T-helper 1 cell treated with Interleukin-12 subunit alpha and Interleukin-12 subunit beta and Interleukin-4 antibody, amounts not matched to agents 30 ng/mL and 1 ng/mL, for 36 hours (primary cell): ENCODE measurements around the gene FOXD4. TPM values are rescaled to one million over a fixed set of nuclear protein-coding genes. Genes with fewer than 3 reads are reported as not detected.
"Not testable (repeated sequence)": the region's sequence is repeated elsewhere in the genome, so short reads cannot be mapped to it uniquely, and the experiment has no call there.

Experiments
- intact Hi-C: fragments of 100-400 bp; cut with micrococcal nuclease; formaldehyde crosslinking; loops from one replicate; pipeline ENCODE4 v1.15.1; 2024
- total RNA-seq: library from RNA; stranded (reverse); gene quantifications from 2 replicates; pipeline ENCODE4 v1.2.3, GENCODE V29; 2022

Gene FOXD4
- total RNA-seq, 1 donor from 2014 or later: 0.20 TPM

DNA sequence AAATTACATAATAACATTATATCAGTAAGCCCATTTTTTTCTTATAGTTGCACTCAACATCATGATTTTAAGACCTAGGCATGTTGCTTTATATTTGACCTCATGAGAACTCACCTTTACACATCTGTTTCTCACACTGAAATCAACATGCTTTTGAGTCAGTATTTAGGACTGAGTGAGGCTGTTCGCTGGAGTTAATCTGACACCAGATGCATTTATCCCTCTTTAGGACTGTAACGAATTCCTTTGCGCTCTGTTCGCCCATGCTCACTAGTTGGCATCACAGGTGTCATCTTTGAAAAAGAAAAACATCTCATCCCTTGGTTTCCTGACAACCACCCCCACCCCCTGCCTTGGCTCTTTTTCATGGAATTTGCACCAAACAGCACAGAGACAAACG, 24.3 kb downstream of the FOXD4 start:
- intact Hi-C loops: not testable (repeated sequence)

DNA sequence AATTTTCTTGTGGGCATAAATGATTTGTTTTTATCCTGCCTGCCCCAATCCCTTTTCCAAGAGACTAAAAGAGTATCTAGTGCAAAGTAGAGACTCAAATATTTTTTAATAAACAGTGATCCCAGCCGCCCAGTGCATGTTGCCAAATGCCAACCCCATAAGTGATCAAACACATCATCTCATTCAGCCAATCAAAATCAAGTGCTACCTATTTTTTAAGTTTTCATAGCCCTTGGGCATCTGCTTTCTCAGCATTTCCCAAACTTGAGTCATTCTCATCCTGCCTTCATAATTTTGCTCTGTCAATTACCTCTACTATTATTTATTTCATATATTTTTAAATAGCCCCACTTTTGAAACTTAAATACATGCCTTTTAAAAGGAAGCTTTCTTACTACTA, 27.4 kb downstream of the FOXD4 start:
- intact Hi-C loops: not testable (repeated sequence)

DNA sequence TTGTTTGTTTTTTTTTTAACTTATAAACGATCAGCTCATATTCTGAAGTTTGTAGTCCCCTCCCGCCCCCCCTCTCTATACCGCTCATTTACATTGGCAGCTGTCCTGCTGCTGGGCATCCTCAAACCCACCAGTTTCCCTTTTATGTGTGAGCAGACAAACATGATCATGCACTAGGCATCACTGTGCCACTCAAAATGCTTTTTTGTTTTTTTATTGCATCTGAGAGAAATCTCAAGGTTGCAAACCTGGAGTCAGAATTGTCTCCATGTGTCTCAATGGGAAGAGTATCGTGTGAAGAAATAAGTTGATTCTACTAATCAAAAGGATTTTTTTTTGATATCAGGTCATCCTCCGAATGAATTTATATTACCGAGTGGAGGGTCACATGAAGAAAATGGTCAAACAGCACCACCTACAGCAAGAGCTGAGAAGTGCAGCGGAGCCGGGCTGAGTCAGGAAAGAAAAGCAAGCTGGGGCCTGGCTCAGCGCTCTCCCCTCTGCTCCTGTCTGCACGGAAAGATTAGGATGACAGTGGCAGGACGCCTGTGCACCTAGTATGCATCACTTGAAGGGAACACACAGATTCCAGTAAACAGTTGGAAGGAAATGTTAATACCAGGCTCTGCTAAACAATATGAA, 29.7 kb downstream of the FOXD4 start:
- intact Hi-C loops: not testable (repeated sequence)

DNA sequence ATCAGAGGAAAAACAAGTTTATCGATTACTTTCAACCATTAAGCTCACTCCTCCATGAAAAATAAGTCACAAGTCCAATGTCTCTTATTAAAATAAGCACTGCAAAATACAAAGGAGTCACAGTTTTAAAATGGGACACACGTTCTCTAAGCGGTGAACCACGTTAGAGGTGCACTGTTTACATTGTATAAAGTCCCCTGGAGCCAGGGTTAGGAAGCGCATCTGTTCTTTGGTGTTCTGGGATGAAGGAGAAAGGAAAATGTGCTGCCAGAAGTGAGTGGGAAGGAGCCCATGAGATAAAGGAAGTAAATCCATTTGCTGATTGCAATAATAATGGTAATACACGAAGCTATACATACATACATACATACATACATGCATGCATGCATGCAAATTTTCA, 30.4 kb downstream of the FOXD4 start:
- intact Hi-C loops: not testable (repeated sequence)

DNA sequence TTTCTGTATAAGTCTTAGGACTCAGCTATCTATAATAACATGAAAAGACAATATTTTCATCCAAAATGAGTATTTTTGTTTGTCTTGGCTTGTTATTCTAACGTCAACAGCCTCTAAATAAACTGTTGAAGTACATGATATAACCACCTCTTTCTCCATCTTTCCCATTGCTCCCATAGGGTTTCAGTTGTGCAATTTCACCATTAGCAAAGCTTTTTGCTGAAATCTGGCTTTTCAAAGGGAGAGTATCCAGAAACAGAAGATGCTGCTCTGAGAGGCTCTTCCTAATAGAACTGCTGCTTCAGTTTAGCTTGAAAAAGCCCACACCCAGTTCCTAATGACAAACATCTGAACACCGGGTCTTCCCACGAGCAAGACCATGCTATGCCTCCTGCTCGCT, 31.1 kb downstream of the FOXD4 start:
- intact Hi-C loops: not testable (repeated sequence)

DNA sequence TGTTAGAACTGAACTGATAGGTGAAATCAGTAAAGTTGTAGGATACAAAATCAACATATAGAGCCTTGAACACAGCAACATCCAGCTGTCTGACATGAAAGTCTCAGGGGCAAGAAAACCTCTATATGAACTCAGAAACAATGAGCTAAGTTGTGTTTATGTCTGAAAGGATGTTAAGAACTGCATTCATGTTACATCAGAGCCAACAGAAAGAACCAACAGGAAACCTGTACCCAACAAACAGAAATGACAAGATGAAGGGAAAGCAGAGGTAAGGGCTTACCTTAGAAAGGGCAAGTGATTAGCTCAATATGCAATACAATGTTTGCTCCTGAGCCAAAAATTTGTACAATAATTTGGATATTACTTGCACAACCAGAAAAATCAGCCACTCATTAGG, 31.5 kb downstream of the FOXD4 start:
- intact Hi-C loops: not testable (repeated sequence)

DNA sequence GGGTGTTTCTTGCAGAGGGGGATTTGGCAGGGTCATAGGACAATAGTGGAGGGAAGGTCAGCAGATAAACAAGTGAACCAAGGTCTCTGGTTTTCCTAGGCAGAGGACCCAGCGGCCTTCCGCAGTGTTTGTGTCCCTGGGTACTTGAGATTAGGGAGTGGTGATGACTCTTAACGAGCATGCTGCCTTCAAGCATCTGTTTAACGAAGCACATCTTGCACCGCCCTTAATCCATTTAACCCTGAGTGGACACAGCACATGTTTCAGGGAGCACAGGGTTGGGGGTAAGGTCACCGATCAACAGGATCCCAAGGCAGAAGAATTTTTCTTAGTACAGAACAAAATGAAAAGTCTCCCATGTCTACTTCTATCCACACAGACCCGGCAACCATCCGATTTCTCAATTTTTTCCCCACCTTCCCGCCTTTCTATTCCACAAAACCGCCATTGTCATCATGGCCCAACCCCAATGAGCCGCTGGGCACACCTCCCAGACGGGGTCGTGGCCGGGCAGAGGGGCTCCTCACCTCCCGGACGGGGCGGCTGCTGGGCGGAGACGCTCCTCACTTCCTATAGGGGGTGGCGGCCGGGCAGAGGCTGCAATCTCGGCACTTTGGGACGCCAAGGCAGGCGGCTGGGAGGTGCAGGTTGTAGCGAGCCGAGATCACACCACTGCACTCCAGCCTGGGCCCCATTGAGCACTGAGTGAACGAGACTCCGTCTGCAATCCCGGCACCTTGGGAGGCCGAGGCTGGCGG, 35.1 kb downstream of the FOXD4 start:
- intact Hi-C loops: not testable (repeated sequence)

DNA sequence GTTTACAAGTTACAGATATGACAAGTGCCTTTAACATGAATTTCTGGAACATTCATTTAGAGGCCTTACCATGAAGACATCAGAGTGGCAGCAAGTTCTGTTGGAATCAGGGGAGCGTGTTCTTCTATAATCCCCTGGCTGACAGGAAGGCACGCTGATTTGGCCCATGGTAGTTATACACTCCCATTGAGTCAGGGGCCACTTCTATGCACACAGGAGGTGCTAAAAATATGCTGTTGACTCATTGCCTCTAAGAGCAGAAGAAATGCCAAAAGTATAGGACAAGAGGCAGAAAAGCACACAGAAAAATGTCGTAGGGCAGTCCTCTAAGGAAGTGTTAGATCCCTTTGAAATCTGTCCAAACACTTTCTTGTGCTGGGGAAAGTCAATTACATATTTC, 39.9 kb downstream of the FOXD4 start:
- intact Hi-C loops: not testable (repeated sequence)

DNA sequence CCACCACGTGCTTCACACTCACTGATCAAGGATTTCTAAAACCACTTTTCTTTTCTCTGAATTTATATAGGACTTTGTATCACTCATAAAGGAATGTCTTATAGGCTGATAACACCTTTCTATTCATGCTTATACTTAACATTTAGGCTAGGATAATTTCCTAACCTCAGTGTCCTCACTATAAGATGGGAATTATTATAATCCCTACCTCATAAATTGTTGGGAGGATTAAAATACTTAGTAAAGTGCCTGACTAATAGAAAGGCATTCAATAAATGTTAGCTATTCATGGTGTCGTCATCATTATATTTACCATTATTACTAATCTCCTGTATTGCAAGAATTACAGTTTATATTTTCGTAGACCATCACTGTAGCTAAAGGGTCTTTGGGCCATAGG, 41.8 kb downstream of the FOXD4 start:
- intact Hi-C loops: not testable (repeated sequence)

DNA sequence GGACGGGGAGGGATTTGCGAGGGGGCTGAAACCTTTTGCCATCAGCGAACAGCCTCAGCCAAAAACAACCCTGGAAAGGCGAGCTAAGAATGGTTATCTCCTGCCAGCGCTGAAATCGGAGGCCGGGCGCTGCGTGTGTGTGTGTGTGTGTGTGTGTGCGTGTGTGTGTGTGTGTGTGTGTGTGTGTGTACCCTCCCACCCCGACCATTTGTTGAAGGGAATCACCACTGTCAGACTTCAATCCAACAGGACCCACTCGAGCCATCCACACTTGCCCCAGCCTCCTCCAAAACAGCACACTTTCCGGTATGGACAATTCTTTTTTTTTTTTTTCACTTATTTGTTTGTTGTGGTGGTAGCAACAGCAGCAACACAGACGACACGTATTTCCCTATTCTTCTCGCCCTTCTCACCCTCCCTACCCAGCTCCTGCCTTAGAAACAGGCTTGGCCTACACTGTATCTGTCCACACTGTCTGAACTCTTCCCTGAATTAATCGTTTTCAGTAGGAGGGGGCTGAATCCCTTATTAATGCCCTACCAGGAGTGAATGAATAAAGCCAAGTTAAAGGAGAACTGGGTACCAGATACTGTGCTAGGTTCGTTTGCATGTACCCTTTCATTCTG, 44.2 kb downstream of the FOXD4 start:
- intact Hi-C loops: not testable (repeated sequence)

DNA sequence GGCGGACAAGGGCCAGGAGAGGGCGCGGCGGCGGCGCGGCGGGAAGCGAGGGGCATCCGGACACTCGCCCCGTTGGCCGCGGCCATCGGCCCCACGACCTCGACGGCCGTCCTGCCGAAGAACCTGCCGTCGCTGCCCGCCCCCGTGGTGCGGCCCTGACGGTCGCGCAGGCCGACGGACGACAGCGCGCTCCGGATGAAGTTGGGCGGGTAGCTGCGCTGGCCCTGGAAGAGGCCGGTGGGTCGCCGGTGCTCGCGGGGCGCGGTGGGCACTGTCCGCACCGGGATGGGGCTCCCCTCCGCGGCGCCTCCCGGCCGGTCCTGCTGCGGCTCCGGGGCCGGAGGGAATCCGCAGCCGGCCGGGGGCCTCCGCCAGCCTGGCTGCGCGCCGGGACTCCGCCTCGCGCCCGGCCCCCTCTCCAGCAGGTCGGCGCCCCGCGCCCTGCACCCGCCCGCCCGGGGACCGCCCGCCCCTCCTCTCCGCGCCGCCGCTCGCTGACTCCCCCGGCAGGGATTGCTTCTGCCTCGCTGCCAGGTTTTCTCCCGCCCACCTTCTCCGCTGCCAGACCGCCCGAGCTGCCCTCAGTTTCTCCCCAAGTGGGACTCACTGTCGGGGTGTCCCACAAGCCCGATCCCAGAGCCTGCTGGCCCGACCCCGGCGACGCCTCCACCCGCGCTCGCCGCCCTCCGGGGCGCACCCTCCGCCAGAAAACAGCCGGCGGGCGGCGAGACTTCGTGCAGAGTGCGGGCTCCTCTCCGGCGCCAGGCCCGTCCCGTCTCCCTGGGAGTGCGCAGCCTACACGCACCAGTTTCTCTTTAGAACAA, 44.9 kb downstream of the FOXD4 start:
- intact Hi-C loops: not testable (repeated sequence)

Other genes with a start within 250 kb of the FOXD4 start
- gene WASHC1, start 89.0 kb downstream of the FOXD4 start, total RNA-seq: 20.3 and 22.0 TPM in 2 replicates
- gene ZNG1A, start 60.6 kb upstream of the FOXD4 start, total RNA-seq: 20.0 and 21.1 TPM in 2 replicates
- gene DOCK8, start 96.4 kb upstream of the FOXD4 start, total RNA-seq: 266 and 274 TPM in 2 replicates